Measurements from ENCODE around the gene ZNF648.
"Not testable (repeated sequence)": the region's sequence is repeated elsewhere in the genome, so short reads cannot be mapped to it uniquely, and the experiment has no call there.

The ZNF648 gene

DNA sequence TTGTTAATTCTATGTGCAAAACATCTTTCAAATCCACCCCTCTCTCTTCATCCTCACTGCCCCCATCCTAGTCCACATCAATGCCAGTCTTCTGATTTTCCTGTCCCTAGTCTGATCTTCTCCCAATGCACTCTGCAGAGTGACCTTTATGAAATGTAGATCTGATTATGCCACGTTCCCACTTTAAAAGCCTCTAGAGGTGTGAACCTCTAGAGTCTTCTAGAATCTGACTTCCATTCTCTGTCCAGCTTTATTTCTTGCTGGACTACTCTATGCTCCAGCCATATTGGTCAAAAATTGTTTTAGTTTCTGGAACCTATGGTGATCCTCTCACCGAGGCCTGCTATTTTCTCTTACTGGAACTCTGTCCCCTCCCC is 32.5 kb downstream of the ZNF648 start:
- DNase-seq (ENCODE audit: low spot score) = no peak

GRCh38 chr1:182015360-182015759 is 46.2 kb downstream of the ZNF648 start:
- DNase-seq (ENCODE audit: low spot score) = no peak

- not testable (repeated sequence) for DNase-seq (ENCODE audit: low spot score)
Observed at GRCh38 chr1:182010800-182011370, 50.6 kb downstream of the ZNF648 start.

GRCh38 chr1:182005398-182005797 is 56.1 kb downstream of the ZNF648 start:
- DNase-seq (ENCODE audit: low spot score) = not testable (repeated sequence)

DNA sequence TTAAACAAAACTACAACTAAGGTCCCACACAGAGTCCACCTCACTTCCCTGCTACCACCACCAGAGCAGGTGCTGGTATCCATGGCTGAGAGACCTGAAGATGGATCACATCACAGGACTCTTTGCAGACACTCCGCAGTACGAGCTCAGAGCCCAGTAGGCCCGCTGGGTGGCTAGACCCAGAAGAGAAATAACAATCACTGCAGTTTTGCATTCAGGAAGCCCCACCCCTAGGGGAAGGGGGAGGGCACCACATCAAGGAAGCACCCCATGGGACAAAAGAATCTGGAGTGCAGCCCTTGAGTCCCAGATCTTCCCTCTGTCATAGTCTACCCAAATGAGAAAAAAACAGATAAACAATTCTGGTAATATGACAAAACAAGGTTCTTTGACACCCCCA is 56.9 kb downstream of the ZNF648 start:
- DNase-seq (ENCODE audit: low spot score) = no peak
